ENCODE data around the gene JDP2.
A peak's percentile ranks its signal among the peaks of the same experiment; 100 is the strongest.

The JDP2 gene

GRCh38 chr14:75411214-75411540 is 16.6 kb upstream of the JDP2 start:
- DNase-seq, result no peak

GRCh38 chr14:75413013-75413412 is 14.8 kb upstream of the JDP2 start:
- DNase-seq, result no peak

- no peak for DNase-seq
These were observed 10.1 kb upstream of the JDP2 start for GRCh38 chr14:75417674-75418073.

GRCh38 chr14:75418850-75419768 is 8.7 kb upstream of the JDP2 start:
- DNase-seq, result peak; percentile 58

GRCh38 chr14:75422169-75422568 is 5.7 kb upstream of the JDP2 start:
- DNase-seq, result no peak

- DNase-seq, result no peak
These were observed 3.3 kb upstream of the JDP2 start for GRCh38 chr14:75424496-75424895.

- no peak for DNase-seq
These were observed 2.4 kb upstream of the JDP2 start for GRCh38 chr14:75425446-75425845.

GRCh38 chr14:75426332-75427125 is 1.3 kb upstream of the JDP2 start:
- DNase-seq, result no peak

- DNase-seq, result no peak
These were observed 718 bp upstream of the JDP2 start for GRCh38 chr14:75427126-75427481.

- DNase-seq, result peak; percentile 51
These were observed 645 bp downstream of the JDP2 start for GRCh38 chr14:75428230-75429104.

GRCh38 chr14:75429562-75429961 is 1.7 kb downstream of the JDP2 start:
- DNase-seq, result no peak

GRCh38 chr14:75430116-75430515 is 2.3 kb downstream of the JDP2 start:
- DNase-seq, result no peak

- peak; percentile 91 for DNase-seq
These were observed 2.7 kb downstream of the JDP2 start for GRCh38 chr14:75430526-75430925.

- no peak for DNase-seq
These were observed 3.2 kb downstream of the JDP2 start for GRCh38 chr14:75430976-75431375.

- DNase-seq, result no peak
These were observed 4.0 kb downstream of the JDP2 start for GRCh38 chr14:75431827-75432226.

GRCh38 chr14:75432411-75432810 is 4.6 kb downstream of the JDP2 start:
- no peak for DNase-seq

GRCh38 chr14:75433631-75434071 is 5.8 kb downstream of the JDP2 start:
- DNase-seq, result no peak

GRCh38 chr14:75434138-75434889 is 6.5 kb downstream of the JDP2 start:
- no peak for DNase-seq

- no peak for DNase-seq
These were observed 7.0 kb downstream of the JDP2 start for GRCh38 chr14:75434890-75435248.

- no peak for DNase-seq
These were observed 7.7 kb downstream of the JDP2 start for GRCh38 chr14:75435473-75435872.

GRCh38 chr14:75437201-75438143 is 9.7 kb downstream of the JDP2 start:
- no peak for DNase-seq

All from left hindlimb (tissue), 1 donor.